ENCODE results near the gene LENG8. TPM values are rescaled to one million over a fixed set of nuclear protein-coding genes. Genes with fewer than 3 reads are reported as not detected.
"Not testable (repeated sequence)": the region's sequence is repeated elsewhere in the genome, so short reads cannot be mapped to it uniquely, and the experiment has no call there.

The LENG8 gene
- polyA plus RNA-seq, 1 experiment, result 16.1 TPM

DNA sequence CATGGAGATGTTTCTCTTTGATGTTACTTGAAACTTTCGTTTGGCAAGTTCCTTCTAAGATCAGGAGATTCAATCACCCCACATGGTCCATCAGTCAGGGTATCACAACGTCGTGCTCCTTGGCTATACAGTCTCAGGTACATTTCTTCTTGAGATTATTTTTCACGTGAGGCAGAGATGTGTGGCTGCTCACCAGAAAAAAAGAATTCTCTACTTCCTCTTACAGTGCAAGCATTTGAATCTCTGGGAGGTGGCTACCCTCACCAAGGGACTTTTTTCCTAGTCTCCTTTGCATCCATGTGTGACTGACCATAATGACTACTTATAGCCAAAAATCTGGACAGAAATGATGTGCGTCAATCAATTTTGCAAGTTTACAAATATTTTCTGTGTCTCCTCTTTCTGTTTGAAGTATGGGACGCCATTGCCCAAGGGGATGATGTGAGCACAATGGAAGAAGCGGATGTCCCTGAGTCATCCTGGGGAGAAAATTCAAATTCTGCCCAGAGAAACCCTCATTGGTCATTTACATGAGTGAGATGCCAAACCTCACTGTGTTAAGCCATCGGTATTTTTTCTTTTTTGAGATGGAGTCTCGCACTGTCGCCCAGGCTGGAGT lies 45.1 kb downstream of the LENG8 start:
- Histone ChIP-seq H3K27ac (ENCODE audit: low read depth, low read length) (no peak overlapping the region), H3K27me3 (ENCODE audit: control insufficient read depth, insufficient read depth, low read length) (no peaks in the 10 kb centered on the region), H3K9me3 (ENCODE audit: control insufficient read depth, insufficient read depth, low read length) (peaks cover 6% of the 10 kb centered on the region), H3K4me3 (ENCODE audit: low read depth, low read length) (no peak overlapping the region)
- TF ChIP-seq, protein P1, sequence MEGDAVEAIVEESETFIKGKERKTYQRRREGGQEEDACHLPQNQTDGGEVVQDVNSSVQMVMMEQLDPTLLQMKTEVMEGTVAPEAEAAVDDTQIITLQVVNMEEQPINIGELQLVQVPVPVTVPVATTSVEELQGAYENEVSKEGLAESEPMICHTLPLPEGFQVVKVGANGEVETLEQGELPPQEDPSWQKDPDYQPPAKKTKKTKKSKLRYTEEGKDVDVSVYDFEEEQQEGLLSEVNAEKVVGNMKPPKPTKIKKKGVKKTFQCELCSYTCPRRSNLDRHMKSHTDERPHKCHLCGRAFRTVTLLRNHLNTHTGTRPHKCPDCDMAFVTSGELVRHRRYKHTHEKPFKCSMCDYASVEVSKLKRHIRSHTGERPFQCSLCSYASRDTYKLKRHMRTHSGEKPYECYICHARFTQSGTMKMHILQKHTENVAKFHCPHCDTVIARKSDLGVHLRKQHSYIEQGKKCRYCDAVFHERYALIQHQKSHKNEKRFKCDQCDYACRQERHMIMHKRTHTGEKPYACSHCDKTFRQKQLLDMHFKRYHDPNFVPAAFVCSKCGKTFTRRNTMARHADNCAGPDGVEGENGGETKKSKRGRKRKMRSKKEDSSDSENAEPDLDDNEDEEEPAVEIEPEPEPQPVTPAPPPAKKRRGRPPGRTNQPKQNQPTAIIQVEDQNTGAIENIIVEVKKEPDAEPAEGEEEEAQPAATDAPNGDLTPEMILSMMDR (IDR thresholded peaks at IDR 0.05; ENCODE audit: low read depth, low read length), result no peak
- ChIA-PET POLR2A (no interaction called here), CTCF (no interaction called here)
- no peak for DNase-seq (ENCODE audit: low read depth, low spot score)

DNA sequence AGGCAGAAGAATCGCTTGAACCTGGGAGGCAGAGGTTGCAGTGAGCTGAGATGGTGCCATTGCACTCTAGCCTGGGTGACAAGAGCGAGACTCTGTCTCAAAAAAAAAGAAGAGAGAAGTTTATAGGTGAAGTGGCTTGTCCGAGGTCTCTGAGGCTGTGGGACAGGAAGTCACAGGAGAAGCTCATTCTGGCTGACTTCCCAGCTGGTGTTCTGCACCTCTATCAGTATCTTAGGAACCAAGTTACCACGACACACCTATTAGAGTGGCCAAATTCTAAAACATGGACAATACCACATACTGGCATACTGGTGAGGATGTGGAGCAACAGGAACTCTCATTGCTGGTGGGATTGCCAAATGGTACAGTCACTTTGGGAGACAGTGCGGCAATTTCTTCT lies 46.3 kb downstream of the LENG8 start:
- H3K9me3 ChIP-seq (ENCODE audit: control insufficient read depth, insufficient read depth, low read length); POLR2A ChIA-PET; H3K27ac ChIP-seq (ENCODE audit: low read depth, low read length); DNase-seq (ENCODE audit: low read depth, low spot score); CTCF ChIA-PET; H3K4me3 ChIP-seq (ENCODE audit: low read depth, low read length); H3K27me3 ChIP-seq (ENCODE audit: control insufficient read depth, insufficient read depth, low read length): not testable (repeated sequence)

DNA sequence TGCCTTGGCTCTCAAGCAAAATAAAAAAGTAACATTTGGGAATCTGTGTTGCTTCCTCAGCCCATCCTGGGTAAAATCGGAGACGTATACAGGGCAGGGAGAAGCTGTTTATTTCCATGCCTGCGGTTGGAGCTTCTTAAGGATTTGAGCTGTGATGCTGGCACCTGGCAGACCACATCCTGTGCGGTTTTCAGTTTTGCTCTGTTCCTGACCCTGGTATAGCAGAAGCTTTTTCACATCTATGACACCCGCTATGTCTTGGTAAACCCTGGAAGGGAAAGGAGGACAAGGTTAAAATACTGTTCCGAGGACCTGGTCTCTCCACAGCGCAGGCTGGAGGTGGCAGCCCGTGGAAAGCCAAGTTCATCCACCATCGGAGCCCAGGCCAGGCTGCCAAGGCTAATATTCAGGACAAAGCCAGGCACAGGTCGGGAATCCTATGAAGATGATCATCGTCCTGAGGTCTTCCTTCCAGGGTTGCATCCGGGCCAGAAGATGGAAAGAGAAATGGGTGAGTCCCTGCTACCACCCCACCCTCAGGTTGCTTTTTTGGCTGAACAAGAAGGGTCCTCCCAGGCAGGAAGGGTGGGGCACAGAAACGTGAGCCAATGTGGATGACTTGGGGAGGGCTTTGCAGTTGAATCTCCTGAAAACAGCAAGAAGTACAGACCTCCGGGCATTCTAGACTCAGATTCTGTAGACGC lies 48.9 kb downstream of the LENG8 start:
- DNase-seq (ENCODE audit: low read depth, low spot score); H3K4me3 ChIP-seq (ENCODE audit: low read depth, low read length); POLR2A ChIA-PET; H3K27me3 ChIP-seq (ENCODE audit: control insufficient read depth, insufficient read depth, low read length); H3K27ac ChIP-seq (ENCODE audit: low read depth, low read length); CTCF ChIA-PET: not testable (repeated sequence)
- H3K9me3 ChIP-seq (ENCODE audit: control insufficient read depth, insufficient read depth, low read length), result peaks cover 11% of the 10 kb centered on the region

DNA sequence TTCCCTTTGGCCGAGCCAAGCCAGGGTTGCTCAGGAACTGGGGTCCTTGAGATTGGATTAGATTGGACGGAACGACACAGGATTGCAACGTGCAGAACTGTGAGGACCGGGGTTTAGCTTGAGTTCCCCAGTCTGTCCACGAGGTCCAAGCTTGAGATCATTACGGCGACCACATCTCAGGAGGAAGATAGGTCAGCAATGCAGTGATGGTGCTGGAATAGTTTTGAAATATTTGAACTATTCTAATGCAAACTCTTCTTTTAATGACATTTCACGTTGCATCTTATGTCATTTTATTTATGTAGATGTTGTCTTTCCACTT lies 49.4 kb downstream of the LENG8 start:
- H3K4me3 ChIP-seq (ENCODE audit: low read depth, low read length); H3K9me3 ChIP-seq (ENCODE audit: control insufficient read depth, insufficient read depth, low read length); H3K27me3 ChIP-seq (ENCODE audit: control insufficient read depth, insufficient read depth, low read length); H3K27ac ChIP-seq (ENCODE audit: low read depth, low read length); CTCF ChIA-PET; DNase-seq (ENCODE audit: low read depth, low spot score); POLR2A ChIA-PET: not testable (repeated sequence)

DNA sequence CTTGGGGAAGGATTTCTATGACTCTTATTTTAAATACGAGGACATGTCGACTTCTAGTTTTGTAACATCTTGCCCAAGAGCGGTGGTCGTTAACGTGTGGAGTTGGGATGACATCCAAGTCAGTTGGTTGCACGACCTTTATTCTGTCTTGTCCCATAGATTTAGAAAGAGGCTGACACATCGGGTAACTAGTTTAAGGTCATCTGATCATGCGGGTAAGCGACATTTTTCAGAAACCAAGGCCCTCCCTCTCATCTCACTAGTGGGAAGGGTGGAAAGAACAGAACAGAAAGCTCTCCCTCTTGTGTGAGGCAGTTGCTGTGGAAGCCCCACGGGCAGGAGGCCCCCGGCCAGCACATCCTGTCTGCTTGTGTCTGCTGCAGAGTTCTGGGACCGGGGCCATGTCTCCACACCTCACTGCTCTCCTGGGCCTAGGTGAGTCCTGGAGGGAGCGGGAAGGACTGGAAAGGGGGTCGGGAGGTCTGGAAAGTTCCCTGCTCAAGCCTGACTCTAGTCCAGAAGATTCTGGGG lies 53.6 kb downstream of the LENG8 start, which contains the start of gene LAIR2:
LAIR2 (plus strand) TSS at position 314 of the 531 bp plus-strand sequence; CDS start at position 402, 88 bp downstream.
- POLR2A ChIA-PET, result no interaction called here
- H3K4me3 ChIP-seq (ENCODE audit: low read depth, low read length), result no peak within 1 kb of the TSS
- TF ChIP-seq, protein P1 (IDR thresholded peaks at IDR 0.05; ENCODE audit: low read depth, low read length), result no peak
- no peak within 1 kb of the TSS for H3K27ac ChIP-seq (ENCODE audit: low read depth, low read length)
- DNase-seq (ENCODE audit: low read depth, low spot score), result no peak
- no peaks in the 10 kb centered on the region for H3K27me3 ChIP-seq (ENCODE audit: control insufficient read depth, insufficient read depth, low read length)
- H3K9me3 ChIP-seq (ENCODE audit: control insufficient read depth, insufficient read depth, low read length), result peaks cover 19% of the 10 kb centered on the region
- CTCF ChIA-PET, result interaction anchor here (1.1 kb wide), 1 partner anchor 21 kb away, joined by 5 read pairs; no protein-coding TSS in a partner anchor

DNA sequence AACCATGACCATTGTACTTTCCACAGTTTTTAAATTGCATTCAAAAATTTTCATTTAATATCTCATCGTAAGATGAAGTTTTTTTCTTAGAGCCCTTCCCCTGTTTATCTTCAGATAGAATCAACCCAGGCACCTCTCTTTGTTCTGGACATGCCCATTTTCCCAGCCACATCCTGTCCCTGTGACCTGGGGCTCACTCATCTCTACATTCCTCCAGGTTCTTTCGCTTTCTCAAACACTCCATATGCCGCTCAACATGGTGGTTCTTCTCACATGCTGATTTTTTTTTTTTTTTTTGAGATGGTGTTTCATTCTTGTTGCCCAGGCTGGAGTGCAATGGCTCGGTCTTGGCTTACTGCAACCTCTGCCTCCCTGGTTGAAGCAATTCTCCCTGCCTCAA lies 56.5 kb downstream of the LENG8 start:
- DNase-seq (ENCODE audit: low read depth, low spot score); H3K27ac ChIP-seq (ENCODE audit: low read depth, low read length); H3K4me3 ChIP-seq (ENCODE audit: low read depth, low read length); POLR2A ChIA-PET; H3K27me3 ChIP-seq (ENCODE audit: control insufficient read depth, insufficient read depth, low read length): not testable (repeated sequence)
- H3K9me3 ChIP-seq (ENCODE audit: control insufficient read depth, insufficient read depth, low read length), result peaks cover 27% of the 10 kb centered on the region
- CTCF ChIA-PET, result interaction anchor here (1.3 kb wide), 1 partner anchor 24 kb away, joined by 3 read pairs; no protein-coding TSS in a partner anchor

DNA sequence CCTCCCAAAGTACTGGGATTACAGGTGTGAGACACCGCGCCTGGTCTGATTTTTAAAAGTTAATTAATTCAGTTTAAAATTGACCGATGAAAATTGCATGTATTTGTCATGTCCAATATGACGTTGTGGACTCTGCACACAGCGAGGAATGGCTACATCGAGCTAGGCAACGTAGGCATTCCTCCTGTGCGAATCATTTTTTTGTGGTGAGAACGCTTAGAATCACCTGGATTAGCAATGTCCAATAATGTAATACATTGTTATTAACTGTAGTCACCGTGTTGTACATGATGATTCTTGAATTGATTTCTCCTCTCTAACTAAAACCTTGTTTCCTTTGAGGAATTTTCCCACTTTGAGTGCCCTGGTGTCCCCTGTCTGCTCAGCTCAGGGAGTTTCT lies 57.1 kb downstream of the LENG8 start:
- Histone ChIP-seq H3K27me3 (ENCODE audit: control insufficient read depth, insufficient read depth, low read length) (no peaks in the 10 kb centered on the region), H3K9me3 (ENCODE audit: control insufficient read depth, insufficient read depth, low read length) (peaks cover 22% of the 10 kb centered on the region), H3K27ac (ENCODE audit: low read depth, low read length) (no peak overlapping the region), H3K4me3 (ENCODE audit: low read depth, low read length) (no peak overlapping the region)
- ChIA-PET CTCF (interaction anchor here (1.3 kb wide), 1 partner anchor 25 kb away, joined by 3 read pairs; no protein-coding TSS in a partner anchor), POLR2A (no interaction called here)
- DNase-seq (ENCODE audit: low read depth, low spot score), result no peak
- TF ChIP-seq, protein P1 (IDR thresholded peaks at IDR 0.05; ENCODE audit: low read depth, low read length), result no peak

DNA sequence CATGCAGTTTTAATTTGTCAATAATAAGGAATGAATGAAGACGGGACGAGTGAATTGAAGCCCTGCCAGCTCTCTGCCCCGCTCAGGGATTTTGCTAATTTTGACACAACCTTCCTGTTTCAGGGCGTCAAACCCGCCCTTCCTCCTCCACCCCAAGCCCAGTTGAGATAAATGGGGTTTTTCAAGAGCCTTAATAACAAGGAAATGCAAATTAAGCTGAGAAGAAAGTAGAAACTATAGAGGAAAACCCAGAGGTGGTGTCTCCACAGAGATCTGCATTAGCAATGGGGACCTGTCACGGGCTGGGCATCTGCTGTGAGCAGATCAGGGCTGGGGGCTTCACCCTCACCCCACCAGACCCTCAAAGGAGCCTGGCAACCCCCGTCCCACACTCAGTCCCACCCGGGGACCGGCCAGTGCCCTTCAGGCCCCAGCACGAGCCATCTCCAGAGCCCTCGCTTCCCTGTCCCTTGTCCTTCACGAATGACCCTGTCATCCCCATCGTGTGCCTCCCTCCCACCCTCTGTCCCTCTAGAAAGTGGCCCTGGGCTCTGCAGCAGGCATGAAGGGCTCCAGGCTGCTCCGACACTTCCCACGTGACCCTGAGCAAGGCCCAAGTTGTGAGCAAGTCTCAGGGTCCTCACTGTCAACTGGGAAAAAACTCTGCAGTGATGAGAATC lies 58.2 kb downstream of the LENG8 start:
- CTCF ChIA-PET, result interaction anchor here (1.3 kb wide), 1 partner anchor 26 kb away, joined by 3 read pairs; no protein-coding TSS in a partner anchor
- DNase-seq (ENCODE audit: low read depth, low spot score); H3K27me3 ChIP-seq (ENCODE audit: control insufficient read depth, insufficient read depth, low read length); POLR2A ChIA-PET; H3K27ac ChIP-seq (ENCODE audit: low read depth, low read length); H3K4me3 ChIP-seq (ENCODE audit: low read depth, low read length): not testable (repeated sequence)
- peaks cover 33% of the 10 kb centered on the region for H3K9me3 ChIP-seq (ENCODE audit: control insufficient read depth, insufficient read depth, low read length)
